Ishikawa (cell line): ENCODE results near the gene PDZD7.
A peak's percentile ranks its signal among the peaks of the same experiment; 100 is the strongest.

Experiments used
- CEBPB ChIP-seq: IDR thresholded peaks from 2 replicates; pipeline ENCODE4 v1.6.1; 2012
- CREB1 ChIP-seq: IDR thresholded peaks from 2 replicates; pipeline ENCODE4 v1.6.1; 2012; ENCODE audit warnings: low read depth
- EGR1 ChIP-seq: IDR thresholded peaks from 2 replicates; pipeline ENCODE4 v1.6.1; 2012
- EP300 ChIP-seq: IDR thresholded peaks from 2 replicates; pipeline ENCODE4 v1.6.1; 2012; ENCODE audit warnings: borderline replicate concordance
- FOXM1 ChIP-seq: IDR thresholded peaks from 2 replicates; pipeline ENCODE4 v1.6.1; 2012; ENCODE audit warnings: low read depth, borderline replicate concordance
- MAX ChIP-seq: IDR thresholded peaks from 2 replicates; pipeline ENCODE4 v1.6.1; 2012
- NFIC ChIP-seq: IDR thresholded peaks from 2 replicates; pipeline ENCODE4 v1.6.1; 2012
- RAD21 ChIP-seq: IDR thresholded peaks from 2 replicates; pipeline ENCODE4 v1.6.1; 2012; ENCODE audit warnings: low read depth
- REST ChIP-seq: IDR thresholded peaks from 2 replicates; pipeline ENCODE4 v1.6.1; 2012; ENCODE audit warnings: low read depth, mild to moderate bottlenecking
- TAF1 ChIP-seq: IDR thresholded peaks from 2 replicates; pipeline ENCODE4 v1.6.1; 2012; ENCODE audit warnings: low read depth, mild to moderate bottlenecking
- TCF12 ChIP-seq: IDR thresholded peaks from 2 replicates; pipeline ENCODE4 v1.6.1; 2012; ENCODE audit warnings: low read depth
- TEAD4 ChIP-seq: IDR thresholded peaks from 2 replicates; pipeline ENCODE4 v1.6.1; 2012
- USF1 ChIP-seq: IDR thresholded peaks from 2 replicates; pipeline ENCODE4 v1.6.1; 2012
- YY1 ChIP-seq: IDR thresholded peaks from 2 replicates; pipeline ENCODE4 v1.6.1; 2012; ENCODE audit warnings: low read depth
- ZBTB7A ChIP-seq: IDR thresholded peaks from 2 replicates; pipeline ENCODE4 v1.6.1; 2012; ENCODE audit warnings: low read depth

PDZD7 gene

GRCh38 chr10:100986952-100987684 is 43.8 kb downstream of the PDZD7 start, which contains the start of the genes MRPL43 and TWNK:
TSS of gene MRPL43 (minus strand) at chr10:100987497. CDS start at chr10:100987443, 54 bp downstream.
TSS of gene TWNK (plus strand) at chr10:100987543. CDS start at chr10:100988211, 668 bp downstream.
- TF ChIP-seq USF1 (no peak), TCF12 (peak; percentile 88), YY1 (0 out of 2 replicates have a peak, but pooled peaks have one; percentile 59), MAX (peak; percentile 100), NFIC (no peak; the same call in 1 of the 2 replicates), TAF1 (peak; percentile 94), EGR1 (peak; percentile 49; the same call in 1 of the 2 replicates), EP300 (peak; percentile 26; the same call in 1 of the 2 replicates), ZBTB7A (peak; percentile 96), CREB1 (0 out of 2 replicates have a peak, but pooled peaks have one; percentile 7), CEBPB (no peak), FOXM1 (peak; percentile 30; the same call in 1 of the 2 replicates), RAD21 (no peak), REST (no peak), TEAD4 (no peak; the same call in 1 of the 2 replicates)

- TF ChIP-seq EP300 (no peak), CREB1 (no peak), YY1 (no peak)
Measured at GRCh38 chr10:100986623-100986951, 44.3 kb downstream of the PDZD7 start.

GRCh38 chr10:100985336-100985735 is 45.6 kb downstream of the PDZD7 start:
- no peak for TF ChIP-seq CEBPB
- no peak for TF ChIP-seq MAX
- TF ChIP-seq NFIC = no peak
- TF ChIP-seq ZBTB7A = no peak
- no peak for TF ChIP-seq REST
- TF ChIP-seq RAD21 = no peak
- no peak for TF ChIP-seq FOXM1
- no peak for TF ChIP-seq TAF1
- TF ChIP-seq CREB1 = no peak
- TF ChIP-seq TEAD4 = no peak
- TF ChIP-seq USF1 = no peak
- no peak for TF ChIP-seq EGR1
- no peak for TF ChIP-seq TCF12

DNA sequence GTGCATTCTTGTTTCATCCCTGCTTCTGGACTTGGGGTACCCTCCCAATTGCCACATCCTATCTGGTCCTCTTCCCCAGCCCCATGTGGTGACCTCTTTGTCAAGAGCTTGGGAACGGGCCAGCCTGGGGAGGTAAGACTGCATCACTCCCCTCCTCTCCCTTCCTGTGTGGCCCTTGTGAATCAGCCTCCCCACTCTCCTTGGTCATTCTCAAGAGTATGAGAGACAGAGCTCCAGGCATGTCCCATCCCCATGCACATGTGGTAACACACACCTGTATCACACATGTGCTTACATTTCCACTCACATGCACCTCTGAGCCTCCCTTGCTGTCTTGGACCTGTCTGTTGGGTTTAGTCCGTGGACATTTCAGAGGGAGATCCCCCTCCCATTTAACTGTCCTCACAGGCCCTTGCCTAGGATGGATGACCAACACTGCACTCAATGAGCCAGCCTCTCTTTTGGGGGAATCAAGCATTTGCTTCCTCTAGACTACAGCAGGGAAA is 46.2 kb downstream of the PDZD7 start:
- TF ChIP-seq TCF12 (no peak), RAD21 (no peak), EGR1 (no peak), TAF1 (no peak), REST (no peak), EP300 (no peak), MAX (no peak), USF1 (no peak), CREB1 (no peak), YY1 (no peak), ZBTB7A (no peak), CEBPB (no peak)
